GM18508 (cell line): ENCODE data around the gene FAM81A.
"Not testable (repeated sequence)": the region's sequence is repeated elsewhere in the genome, so short reads cannot be mapped to it uniquely, and the experiment has no call there.

Source experiments
- ATAC-seq: cut with Tn5 transposase; IDR thresholded peaks from one replicate; pipeline ENCODE4 v1.9.1; 2021; ENCODE audit warnings: moderate number of reproducible peaks; ENCODE audit not compliant: insufficient read depth, unreplicated experiment

FAM81A gene

DNA sequence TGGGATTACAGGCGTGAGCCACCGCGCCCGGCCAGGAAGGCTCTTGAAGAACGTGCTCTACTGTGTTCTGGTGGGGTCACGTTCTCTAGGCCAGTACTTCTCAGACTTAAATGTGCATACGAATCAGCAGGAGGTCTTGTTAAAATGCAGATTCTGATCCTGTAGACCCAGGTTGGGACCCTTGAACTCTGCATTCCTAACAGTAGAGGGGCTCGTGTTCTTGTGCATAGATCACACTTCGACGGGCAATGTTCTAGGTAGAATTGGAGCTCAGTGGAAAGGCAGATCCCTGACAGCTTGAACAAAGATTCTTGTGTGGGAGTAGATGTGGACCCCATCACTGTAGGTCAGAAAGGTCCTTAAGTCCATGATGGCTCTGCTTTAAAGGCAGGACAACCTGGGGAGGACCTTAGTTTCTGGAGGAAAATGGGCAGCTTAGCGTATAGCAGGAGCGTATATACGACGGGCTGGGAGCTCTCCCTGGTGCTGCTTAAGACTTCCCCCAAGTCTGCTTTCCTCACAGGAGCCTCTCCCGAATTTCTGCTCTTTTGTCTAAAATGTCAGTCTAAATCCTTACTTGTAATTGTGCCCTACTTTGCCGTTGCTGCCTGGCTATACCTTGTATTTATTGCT, 16.9 kb upstream of the FAM81A start:
- ATAC-seq = no peak

DNA sequence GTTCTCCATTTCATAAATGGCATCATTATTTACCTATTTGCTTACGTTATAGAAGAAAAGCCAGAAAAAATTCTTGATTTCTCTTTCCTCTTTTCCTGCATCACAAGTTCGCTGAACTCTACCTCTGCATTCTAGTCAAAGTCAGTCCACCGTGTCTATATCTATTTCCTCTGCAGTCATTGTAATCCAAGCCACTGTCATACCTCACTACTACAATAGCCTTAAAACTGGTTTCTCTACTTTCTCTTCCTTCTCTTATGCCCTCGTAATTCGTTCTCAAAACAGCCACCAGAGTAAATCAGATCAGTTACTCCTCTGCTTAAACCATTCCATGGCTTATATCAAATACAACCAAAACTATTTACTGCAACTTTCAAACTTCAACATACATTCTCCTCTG, 13.4 kb upstream of the FAM81A start:
- ATAC-seq = no peak

DNA sequence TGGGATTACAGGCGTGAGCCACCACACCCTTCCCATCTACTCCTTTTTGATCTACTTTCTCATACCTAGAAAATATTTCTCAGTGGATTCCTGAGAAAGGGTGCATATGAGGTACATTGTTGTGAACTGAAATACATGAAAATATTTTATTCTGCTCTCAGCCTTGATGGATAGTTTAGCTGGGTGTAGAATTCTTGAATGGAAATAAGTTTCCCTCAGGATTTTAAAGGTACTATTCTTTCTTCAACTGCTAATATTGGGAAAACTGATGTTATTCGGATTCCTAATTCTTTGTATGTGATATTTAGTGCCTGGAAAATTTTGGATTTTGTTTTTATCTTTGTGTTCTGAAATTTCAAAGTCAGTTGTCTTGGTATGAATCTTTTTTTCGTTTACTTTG, 9.1 kb upstream of the FAM81A start:
- not testable (repeated sequence) for ATAC-seq

DNA sequence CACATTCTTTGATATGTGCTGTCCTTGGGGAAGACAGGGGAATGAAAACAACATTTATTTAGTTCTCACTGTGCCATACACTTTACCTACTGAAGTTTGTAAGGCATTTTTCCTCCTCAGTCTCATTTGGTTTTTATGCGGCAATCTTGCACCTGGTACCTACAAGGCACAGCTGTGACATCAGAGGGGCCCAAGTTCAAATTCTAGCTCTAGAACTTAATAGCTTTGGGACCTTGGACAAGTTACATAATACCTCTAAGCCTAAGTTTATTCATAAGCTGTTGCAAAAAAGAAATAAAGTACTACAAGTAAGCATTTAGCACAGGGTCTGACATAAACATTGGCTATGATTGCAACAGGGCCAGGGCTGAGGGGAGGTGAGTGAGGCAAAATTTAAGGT, 5.6 kb upstream of the FAM81A start:
- ATAC-seq = no peak

- ATAC-seq = no peak
These were observed 3.5 kb upstream of the FAM81A start for GRCh38 chr15:59434481-59434880.

DNA sequence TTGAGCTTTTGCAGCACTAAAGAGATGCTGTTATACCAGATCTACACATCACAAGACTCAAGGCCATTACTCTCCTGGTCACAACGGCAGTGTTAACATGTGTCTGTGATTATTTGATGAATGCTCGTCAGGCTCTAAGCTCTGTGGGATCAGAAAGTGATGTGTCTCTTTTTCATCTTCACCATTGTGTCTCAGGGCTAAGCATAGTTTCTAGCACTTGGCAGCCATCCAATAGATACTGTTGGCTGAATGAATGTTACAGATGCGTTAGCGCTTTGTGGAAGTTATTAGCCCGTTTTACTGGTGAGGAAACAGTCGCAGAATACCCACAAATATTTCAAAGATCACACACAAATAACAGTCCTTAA, 1.2 kb upstream of the FAM81A start:
- no peak for ATAC-seq

- ATAC-seq = no peak
These were observed 707 bp upstream of the FAM81A start for GRCh38 chr15:59437142-59437816.

GRCh38 chr15:59438625-59439290, 772 bp downstream of the FAM81A start:
- ATAC-seq = no peak

DNA sequence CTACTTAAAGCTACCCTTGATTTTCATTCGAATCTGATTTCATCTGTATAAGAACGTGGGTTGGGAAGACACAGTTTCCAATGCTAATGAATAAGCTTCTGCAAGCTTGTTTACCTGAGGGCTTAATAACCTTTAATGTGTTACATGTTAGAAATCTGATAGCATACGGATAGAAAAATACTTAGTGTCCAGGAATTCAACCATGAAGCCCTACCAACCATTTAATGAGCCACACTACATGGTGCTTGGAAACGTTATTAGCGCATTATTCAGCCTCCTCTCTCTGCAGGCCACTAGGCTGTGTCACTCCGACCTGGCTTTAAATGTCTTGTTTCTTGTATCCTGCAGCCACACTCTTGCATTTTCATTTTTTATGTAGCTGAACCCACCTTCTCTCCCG, 1.6 kb downstream of the FAM81A start:
- ATAC-seq = no peak

- ATAC-seq = no peak
These were observed 5.5 kb downstream of the FAM81A start for GRCh38 chr15:59443341-59444072.

DNA sequence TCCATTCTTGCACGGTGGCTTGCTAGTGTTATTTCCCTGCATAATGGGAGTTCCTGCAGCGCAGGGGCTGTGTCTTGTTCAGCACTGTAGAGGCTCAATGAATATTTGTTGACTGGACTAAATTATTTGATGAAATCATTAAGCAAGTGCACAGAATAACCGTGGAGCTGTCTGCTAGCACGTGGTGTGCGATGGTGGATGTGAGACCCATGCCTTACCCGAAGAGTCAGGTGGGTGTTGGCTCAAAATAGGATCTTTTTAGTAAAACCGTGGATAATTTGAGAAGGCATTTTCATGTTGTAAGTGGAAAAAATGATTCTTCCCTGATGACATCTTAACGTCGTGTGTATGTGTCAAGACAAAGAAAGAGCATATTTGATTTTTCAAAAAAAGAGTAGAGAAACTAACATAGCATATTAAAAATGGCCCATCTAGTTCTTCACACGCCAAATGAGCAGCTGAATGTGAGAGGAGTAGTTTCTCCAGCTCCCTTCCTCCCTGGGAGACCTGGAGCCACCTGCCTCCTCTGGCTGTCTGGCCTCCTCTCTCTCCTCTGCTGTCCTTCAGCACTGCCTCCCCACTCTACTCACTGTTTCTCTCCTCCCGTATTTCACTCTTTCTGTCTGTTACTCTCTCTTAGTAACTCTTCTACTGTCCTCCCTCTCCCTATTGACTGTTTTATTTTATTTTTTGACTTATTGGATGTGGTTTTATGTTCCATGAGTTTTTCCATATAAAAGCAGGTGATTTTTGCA, 6.3 kb downstream of the FAM81A start:
- ATAC-seq = no peak

GRCh38 chr15:59444980-59445545, 7.1 kb downstream of the FAM81A start:
- ATAC-seq = no peak

DNA sequence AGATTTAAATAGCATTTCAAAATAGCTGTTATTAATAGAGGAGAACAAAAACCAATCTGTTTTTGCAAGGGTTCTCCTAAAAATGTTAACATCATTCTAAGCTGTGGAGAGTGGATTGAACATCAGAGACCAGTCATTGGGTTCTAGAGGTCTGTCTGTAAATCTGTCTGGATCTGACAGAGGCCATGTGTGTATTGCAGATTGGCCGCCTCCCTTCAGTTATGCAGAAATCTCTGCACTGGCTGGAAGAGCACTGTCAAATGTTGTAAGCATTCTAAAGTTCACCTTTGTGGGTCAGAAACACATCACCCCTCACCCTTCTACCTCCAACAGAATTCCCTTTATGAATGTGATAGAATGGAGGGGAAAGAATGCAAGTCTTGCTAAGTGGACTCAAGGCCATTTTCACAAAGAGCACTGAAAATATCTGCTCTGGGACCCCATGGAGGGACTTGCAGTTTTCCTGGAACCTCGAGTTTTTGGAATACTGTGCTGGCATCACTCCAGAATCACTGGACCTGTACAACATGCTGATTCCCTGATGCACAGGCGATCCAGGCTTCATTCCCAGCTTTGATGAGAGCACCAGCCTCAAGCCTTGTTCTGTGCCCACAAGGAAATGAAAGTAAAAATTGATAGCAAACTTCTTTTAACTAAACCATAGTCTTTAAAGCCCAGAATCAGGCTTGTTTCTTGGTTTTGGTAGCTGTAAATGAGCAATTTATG, 8.4 kb downstream of the FAM81A start:
- ATAC-seq = no peak

GRCh38 chr15:59447367-59447766, 9.4 kb downstream of the FAM81A start:
- no peak for ATAC-seq

DNA sequence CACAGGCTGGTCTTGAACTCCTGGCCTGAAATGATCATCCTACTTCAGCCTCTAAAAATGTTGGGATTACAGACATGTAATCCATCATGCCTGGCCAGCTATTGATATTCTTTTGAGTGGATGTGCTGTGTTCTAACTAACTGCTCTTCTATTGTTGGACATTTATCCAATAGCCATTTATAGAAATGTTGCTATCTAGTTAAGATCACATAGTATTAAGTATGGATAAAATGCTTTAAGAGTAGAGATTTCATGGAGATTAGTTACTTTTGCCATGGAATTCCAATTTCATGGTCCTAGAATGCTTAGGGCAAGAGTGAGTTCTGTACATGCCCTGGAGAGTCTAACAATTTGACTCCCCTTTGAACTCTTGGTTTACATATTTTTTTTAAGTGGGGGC, 10.9 kb downstream of the FAM81A start:
- ATAC-seq = no peak

DNA sequence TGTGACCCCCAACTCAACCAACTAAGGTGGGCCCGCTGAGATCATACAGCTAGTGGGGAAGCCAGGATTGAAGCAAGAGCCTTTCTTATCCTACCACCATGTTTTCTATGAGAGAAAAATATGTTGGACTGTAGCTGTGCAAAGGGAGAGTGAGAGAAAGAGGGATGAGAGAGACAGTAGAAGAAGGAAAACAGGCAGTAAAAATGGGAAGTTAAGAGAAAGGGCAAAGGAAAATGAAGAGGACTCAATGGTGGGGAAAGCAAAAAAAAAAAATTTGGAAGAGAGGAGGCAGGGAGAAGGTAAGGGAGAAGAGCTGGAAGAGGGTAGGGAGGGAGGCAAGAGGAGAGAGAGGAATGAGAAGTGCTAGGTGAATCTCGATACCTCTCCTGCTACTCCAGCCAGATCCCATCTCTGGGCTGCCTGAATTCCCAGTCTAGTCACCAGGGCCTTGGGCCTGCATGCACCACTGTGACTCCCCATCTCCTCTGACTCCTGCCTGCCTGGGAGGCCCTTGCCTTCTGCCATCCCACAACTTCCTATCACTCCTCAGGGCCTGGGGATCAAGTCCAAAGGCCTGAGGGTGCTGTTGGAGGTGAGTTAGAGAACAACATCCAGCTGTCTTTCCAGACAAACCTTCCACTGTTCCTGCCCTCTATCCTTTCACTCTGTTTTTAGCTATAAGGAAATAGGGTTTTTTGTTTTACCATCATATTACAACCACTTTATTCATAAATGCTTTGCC, 15.7 kb downstream of the FAM81A start:
- no peak for ATAC-seq

DNA sequence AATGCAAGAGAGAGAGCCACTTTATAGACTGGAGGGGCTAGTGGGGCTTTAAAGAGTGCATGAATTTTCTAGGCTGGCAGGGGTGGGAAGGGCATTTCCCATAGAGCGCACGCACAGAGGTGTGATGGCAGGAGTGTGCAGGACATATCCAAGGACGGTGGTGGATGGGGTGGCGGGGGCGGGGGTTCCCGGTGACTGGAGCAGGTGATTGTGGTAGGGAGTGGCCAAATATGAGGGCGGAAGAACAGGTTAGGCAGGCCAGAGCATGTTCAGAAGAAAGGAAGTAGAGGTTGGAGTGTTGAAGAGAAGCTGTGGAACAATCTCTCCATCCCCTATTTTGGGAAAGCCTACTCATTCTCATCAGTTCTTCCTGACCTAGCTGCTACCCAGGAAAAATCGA, 18.1 kb downstream of the FAM81A start:
- no peak for ATAC-seq

- ATAC-seq = no peak
These were observed 19.1 kb downstream of the FAM81A start for GRCh38 chr15:59457103-59457502.

- ATAC-seq = no peak
These were observed 23.5 kb downstream of the FAM81A start for GRCh38 chr15:59461521-59461920.
